ENCODE results near the gene AOX1.

AOX1 gene

DNA sequence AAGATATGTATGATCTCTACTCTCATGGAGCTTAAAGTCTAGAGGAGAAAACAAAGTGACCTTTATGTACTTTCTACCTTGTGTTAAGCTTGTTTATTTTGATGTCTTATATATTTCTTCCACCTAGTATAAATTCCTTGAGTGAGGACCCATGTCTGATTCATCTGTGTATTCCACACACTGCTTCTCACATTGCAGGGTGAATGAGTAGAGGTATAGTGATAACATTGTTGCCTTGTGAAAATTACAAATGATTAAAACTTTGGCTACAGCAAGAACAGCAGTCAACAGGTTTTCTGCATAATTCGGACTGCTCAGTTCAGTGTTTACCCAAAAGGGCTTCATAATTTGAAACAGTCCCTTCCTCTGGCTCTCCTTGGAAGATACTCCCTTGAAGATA is 36.3 kb downstream of the AOX1 start:
- no peaks in the 10 kb centered on the region for H3K27me3 ChIP-seq
- H3K9me3 ChIP-seq = no peaks in the 10 kb centered on the region
- intact Hi-C loops (cut with DNase I; ENCODE audit: low total_unique reads) = no loop called here
- peaks cover 0 to 29% (median 0%) of the 10 kb centered on the region in 3 donors for H3K36me3 ChIP-seq
- H3K4me3 ChIP-seq = no peak overlapping the region
- no peak for DNase-seq
- TF ChIP-seq, protein P1, sequence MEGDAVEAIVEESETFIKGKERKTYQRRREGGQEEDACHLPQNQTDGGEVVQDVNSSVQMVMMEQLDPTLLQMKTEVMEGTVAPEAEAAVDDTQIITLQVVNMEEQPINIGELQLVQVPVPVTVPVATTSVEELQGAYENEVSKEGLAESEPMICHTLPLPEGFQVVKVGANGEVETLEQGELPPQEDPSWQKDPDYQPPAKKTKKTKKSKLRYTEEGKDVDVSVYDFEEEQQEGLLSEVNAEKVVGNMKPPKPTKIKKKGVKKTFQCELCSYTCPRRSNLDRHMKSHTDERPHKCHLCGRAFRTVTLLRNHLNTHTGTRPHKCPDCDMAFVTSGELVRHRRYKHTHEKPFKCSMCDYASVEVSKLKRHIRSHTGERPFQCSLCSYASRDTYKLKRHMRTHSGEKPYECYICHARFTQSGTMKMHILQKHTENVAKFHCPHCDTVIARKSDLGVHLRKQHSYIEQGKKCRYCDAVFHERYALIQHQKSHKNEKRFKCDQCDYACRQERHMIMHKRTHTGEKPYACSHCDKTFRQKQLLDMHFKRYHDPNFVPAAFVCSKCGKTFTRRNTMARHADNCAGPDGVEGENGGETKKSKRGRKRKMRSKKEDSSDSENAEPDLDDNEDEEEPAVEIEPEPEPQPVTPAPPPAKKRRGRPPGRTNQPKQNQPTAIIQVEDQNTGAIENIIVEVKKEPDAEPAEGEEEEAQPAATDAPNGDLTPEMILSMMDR (IDR thresholded peaks at IDR 0.05) = no peak
- no peaks in the 10 kb centered on the region for H3K4me1 ChIP-seq
- no peak overlapping the region for H3K27ac ChIP-seq

DNA sequence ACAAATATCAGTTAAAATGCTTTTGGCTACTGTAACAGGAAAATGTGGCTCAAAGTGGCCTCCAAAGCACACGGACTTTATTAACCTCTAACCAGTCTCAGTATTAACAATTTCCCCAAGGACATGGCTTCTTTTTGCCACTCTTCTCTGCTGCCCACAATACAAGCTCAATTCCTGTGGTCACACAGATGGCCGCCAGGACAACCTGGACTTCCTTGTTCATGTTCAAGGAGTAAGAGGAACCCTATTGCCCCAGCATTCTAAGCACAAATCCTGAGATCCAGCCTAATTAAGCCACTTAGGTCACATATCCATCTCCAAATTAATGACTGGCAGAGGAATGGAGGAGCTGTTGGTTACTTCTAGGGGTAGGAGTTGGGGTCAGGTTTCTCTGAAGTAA is 38.2 kb downstream of the AOX1 start:
- H3K27me3 ChIP-seq = no peaks in the 10 kb centered on the region
- peaks cover 0 to 39% (median 0%) of the 10 kb centered on the region in 3 donors for H3K36me3 ChIP-seq
- DNase-seq = no peak
- H3K27ac ChIP-seq = no peak overlapping the region
- no peaks in the 10 kb centered on the region for H3K9me3 ChIP-seq
- no peak overlapping the region for H3K4me3 ChIP-seq
- intact Hi-C loops (cut with DNase I; ENCODE audit: low total_unique reads) = no loop called here
- TF ChIP-seq, protein P1 (IDR thresholded peaks at IDR 0.05) = no peak
- no peaks in the 10 kb centered on the region for H3K4me1 ChIP-seq

DNA sequence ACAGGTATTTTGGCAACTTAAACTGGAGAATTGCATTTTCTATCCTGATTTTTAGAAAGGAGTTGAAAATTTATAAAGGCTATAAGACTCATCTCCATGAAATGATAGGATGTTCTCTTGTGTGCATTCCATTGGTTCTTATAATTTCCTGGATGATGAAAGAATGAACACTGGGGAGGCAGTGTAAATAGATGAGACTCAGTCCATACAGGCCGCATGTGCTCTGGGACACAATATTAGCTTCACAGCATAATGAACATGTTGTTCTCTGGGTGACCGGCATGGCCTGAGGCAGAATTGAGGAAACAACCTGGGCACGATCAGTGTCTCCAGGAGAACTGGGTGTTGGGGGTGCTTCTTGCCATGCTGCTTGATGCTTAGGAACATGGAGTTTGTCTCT is 38.8 kb downstream of the AOX1 start:
- TF ChIP-seq, protein P1 (IDR thresholded peaks at IDR 0.05) = no peak
- Histone ChIP-seq H3K36me3 (peaks cover 0 to 39% (median 0%) of the 10 kb centered on the region in 3 donors), H3K9me3 (no peaks in the 10 kb centered on the region), H3K27me3 (no peaks in the 10 kb centered on the region), H3K4me3 (no peak overlapping the region), H3K27ac (no peak overlapping the region), H3K4me1 (no peaks in the 10 kb centered on the region)
- intact Hi-C loops (cut with DNase I; ENCODE audit: low total_unique reads) = no loop called here
- no peak for DNase-seq

DNA sequence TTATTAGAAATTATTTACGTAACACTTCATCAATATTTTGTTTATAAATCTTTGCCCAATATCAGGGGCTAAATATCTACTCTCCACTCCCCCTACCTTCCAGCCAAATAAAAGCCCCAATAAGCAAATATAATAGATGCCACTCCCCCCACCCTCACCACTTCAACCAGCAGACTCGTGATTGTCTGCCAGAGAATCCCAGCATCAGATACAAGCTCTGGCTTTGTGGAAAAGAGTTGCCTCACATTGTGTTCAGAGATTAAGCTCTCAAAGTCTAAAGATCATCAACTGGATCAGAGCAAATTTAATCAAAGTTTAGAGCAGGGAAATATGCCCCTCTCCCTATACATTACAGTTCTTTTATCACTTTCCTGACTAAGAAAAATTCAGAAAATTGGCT is 39.5 kb downstream of the AOX1 start:
- H3K4me3 ChIP-seq = no peak overlapping the region
- no peak for DNase-seq
- no peak overlapping the region for H3K27ac ChIP-seq
- intact Hi-C loops (cut with DNase I; ENCODE audit: low total_unique reads) = no loop called here
- H3K36me3 ChIP-seq = peaks cover 0 to 39% (median 0%) of the 10 kb centered on the region in 3 donors
- no peaks in the 10 kb centered on the region for H3K27me3 ChIP-seq
- no peaks in the 10 kb centered on the region for H3K4me1 ChIP-seq
- TF ChIP-seq, protein P1 (IDR thresholded peaks at IDR 0.05) = no peak
- H3K9me3 ChIP-seq = no peaks in the 10 kb centered on the region

DNA sequence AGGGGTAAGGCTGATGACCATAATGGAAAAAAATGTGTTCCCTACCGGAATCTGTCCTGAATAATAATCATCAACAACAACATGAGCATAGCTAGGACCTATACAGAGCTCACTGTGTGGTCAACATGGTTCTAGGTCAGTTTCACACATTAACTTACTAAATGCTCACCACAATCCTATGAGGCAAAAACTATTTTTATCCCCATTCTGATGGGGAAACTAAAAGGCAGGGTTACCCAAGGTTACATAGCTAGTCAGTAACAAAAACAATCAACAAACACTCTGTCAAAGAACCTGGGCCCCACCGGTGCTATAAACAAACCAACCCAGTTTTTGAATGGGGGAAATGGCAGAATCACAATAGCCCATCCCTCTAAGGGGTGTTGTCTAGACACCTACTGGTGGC is 40.1 kb downstream of the AOX1 start:
- H3K4me1 ChIP-seq = no peaks in the 10 kb centered on the region
- no peak overlapping the region for H3K27ac ChIP-seq
- no peak for DNase-seq
- no peaks in the 10 kb centered on the region for H3K27me3 ChIP-seq
- TF ChIP-seq, protein P1 (IDR thresholded peaks at IDR 0.05) = no peak
- no peaks in the 10 kb centered on the region for H3K9me3 ChIP-seq
- no peak overlapping the region for H3K4me3 ChIP-seq
- peaks cover 0 to 39% (median 0%) of the 10 kb centered on the region in 3 donors for H3K36me3 ChIP-seq
- intact Hi-C loops (cut with DNase I; ENCODE audit: low total_unique reads) = no loop called here
